Small intestine (tissue), 7 donors: Measurements from ENCODE around the gene SCTR. TPM values are rescaled to one million over a fixed set of nuclear protein-coding genes. Genes with fewer than 3 reads are reported as not detected.

ENCODE experiments used
- DNase-seq, 2 donors: peaks; one replicate each; pipeline versions ENCODE4 v3.0.0 to v3.0.0-alpha.2; 2013
- FAIRE-seq: peaks from 2 replicates; lab custom pipeline; 2012; peaks lifted over from hg19 to GRCh38; lab: Jason Lieb, UNC
- H3K27ac ChIP-seq, 3 donors: one replicate each; pipeline ENCODE4 v1.5.1; 2013; ENCODE audit warnings: low read length in 2 of 3, mild to moderate bottlenecking in 2 of 3, control low read depth in 1 of 3, inconsistent platforms in 1 of 3, low read depth in 1 of 3, moderate library complexity in 1 of 3
- H3K27me3 ChIP-seq, 3 donors: one replicate each; pipeline ENCODE4 v1.6.1; 2013; ENCODE audit warnings: low read length in 3 of 3, inconsistent platforms in 1 of 3; ENCODE audit not compliant: control insufficient read depth in 3 of 3, insufficient read depth in 3 of 3
- H3K36me3 ChIP-seq, 3 donors: one replicate each; pipeline ENCODE4 v1.6.1; 2013; ENCODE audit warnings: low read length in 3 of 3, inconsistent platforms in 1 of 3, low read depth in 1 of 3, mild to moderate bottlenecking in 1 of 3, moderate library complexity in 1 of 3; ENCODE audit not compliant: control insufficient read depth in 3 of 3, insufficient read depth in 2 of 3
- H3K4me1 ChIP-seq, 3 donors: one replicate each; pipeline ENCODE4 v1.6.1; 2013; ENCODE audit warnings: low read length in 2 of 3, inconsistent platforms in 1 of 3, low read depth in 1 of 3, mild to moderate bottlenecking in 1 of 3, moderate library complexity in 1 of 3; ENCODE audit not compliant: control insufficient read depth in 3 of 3, insufficient read depth in 2 of 3
- H3K4me3 ChIP-seq, 3 donors: one replicate each; pipeline ENCODE4 v1.5.1; 2013; ENCODE audit warnings: low read length in 3 of 3, control low read depth in 1 of 3, inconsistent platforms in 1 of 3, low read depth in 1 of 3, mild to moderate bottlenecking in 1 of 3, moderate library complexity in 1 of 3
- H3K9me3 ChIP-seq, 2 donors: one replicate each; pipeline ENCODE4 v1.6.1; 2013; ENCODE audit warnings: low read depth in 1 of 2, low read length in 1 of 2; ENCODE audit not compliant: control insufficient read depth in 2 of 2, insufficient read depth in 1 of 2
- WGBS, 3 donors: extraction: QIAGEN DNeasy Blood & Tissue Kit; methylation state at CpG; one replicate each; pipeline ENCODE4 v1.1.7; 2013; 5-methylcytosine and 5-hydroxymethylcytosine counted together
- polyA plus RNA-seq, 4 donors: library from polyadenylated mRNA; stranded (reverse) in 3 of 4; unstranded in 1 of 4; fragments of 200-250 nt in 3 of 4; fragments of 120-200 nt in 1 of 4; gene quantifications; one replicate each; pipeline versions ENCODE4 v1.2.1 to v1.2.3, GENCODE V29; 2013
- donor health status: healthy with polysubstance abuse.
- donor health status: control.
- donor health status: control.
- donor health status: Bipolar disorder and iron deficiency.
- donor health status: healthy.

Gene SCTR
- polyA plus RNA-seq, 4 donors = 15.0 to 48.8 (median 42.3) TPM

- H3K4me3 ChIP-seq = no peak overlapping the region
- H3K27ac ChIP-seq = no peak overlapping the region
- DNase-seq (no peak), FAIRE-seq (no peak)
- 82 to 91% (median 90%) methylated on average over 11 of the region's 11 CpGs for WGBS, 3 donors
- H3K9me3 ChIP-seq = no peaks in the 10 kb centered on the region
- peaks cover 3 to 67% (median 4%) of the 10 kb centered on the region in 3 donors for H3K4me1 ChIP-seq
- no peaks in the 10 kb centered on the region for H3K27me3 ChIP-seq
- peaks cover 0 to 64% (median 0%) of the 10 kb centered on the region in 3 donors for H3K36me3 ChIP-seq
Measured at GRCh38 chr2:119483896-119484718, 40.2 kb downstream of the SCTR start.

GRCh38 chr2:119483395-119483753, 40.9 kb downstream of the SCTR start:
- Histone ChIP-seq H3K4me1 (peaks cover 3 to 64% (median 4%) of the 10 kb centered on the region in 3 donors), H3K27me3 (no peaks in the 10 kb centered on the region)
- no peak for FAIRE-seq

DNA sequence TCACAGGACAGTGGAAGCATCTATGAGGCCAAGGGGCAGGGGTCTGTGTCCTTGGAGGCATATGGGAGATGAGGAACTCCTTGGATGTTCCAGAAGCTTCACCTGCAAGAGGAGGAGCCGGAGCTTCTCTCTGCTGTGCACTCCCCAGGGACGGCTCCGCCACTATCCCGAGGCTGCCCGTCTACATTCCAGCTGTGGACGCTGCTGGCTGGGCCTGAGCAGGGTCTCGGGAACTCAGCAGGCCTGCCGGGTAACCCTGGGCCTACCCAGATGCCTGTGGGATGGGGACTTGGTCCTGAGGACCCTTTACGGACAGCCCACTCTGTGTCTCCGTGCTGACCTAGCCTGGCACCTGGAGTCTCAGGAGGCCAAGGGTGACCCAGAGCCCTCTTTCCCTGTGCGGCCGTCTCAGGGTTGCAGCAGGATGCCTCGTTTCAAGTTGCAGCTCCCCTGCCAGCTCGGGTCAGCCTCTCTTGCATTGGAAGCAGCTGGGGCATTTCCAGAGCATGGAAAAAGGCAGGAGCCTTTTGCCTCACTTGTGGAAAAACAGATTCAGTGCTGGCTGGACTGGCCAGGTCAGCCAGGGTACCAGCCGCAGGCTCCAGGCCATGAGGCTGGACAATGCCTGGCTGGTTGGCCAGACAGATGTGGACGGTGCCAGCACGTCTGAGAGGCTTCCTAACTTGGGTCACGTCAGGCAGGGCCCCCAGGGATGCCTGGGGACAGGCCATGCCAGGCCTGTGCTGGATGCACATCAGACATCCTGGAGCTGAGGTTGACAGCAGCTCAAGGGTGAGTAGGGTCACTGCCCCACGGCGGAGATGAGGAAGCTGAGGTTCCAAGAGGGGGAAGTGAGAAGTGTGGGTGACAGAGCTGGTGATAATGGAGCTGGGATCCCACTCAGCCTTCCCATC, 41.5 kb downstream of the SCTR start:
- Histone ChIP-seq H3K4me1 (peaks cover 0 to 58% (median 3%) of the 10 kb centered on the region in 3 donors), H3K27ac (no peak overlapping the region), H3K4me3 (no peak overlapping the region)

More at GRCh38 chr2:119483395-119483753, 40.9 kb downstream of the SCTR start:
- no peaks in the 10 kb centered on the region for H3K9me3 ChIP-seq
- no peak overlapping the region for H3K4me3 ChIP-seq
- DNase-seq = no peak
- 77 to 80% (median 77%) methylated on average over 5 of the region's 5 CpGs for WGBS, 3 donors
- peaks cover 0 to 61% (median 0%) of the 10 kb centered on the region in 3 donors for H3K36me3 ChIP-seq
- H3K27ac ChIP-seq = no peak overlapping the region

GRCh38 chr2:119481501-119482455, 42.5 kb downstream of the SCTR start:
- Histone ChIP-seq H3K4me3 (no peak overlapping the region), H3K36me3 (peaks cover 0 to 72% (median 0%) of the 10 kb centered on the region in 3 donors), H3K4me1 (peaks cover 0 to 51% (median 3%) of the 10 kb centered on the region in 3 donors), H3K9me3 (no peaks in the 10 kb centered on the region), H3K27ac (no peak overlapping the region), H3K27me3 (peaks cover 0 to 2% (median 0%) of the 10 kb centered on the region in 3 donors)
- WGBS, 3 donors = 48 to 69% (median 51%) methylated on average over 15 to 16 of the region's 16 CpGs
- DNase-seq (no peak), FAIRE-seq (no peak)

More for the DNA sequence above, 41.5 kb downstream of the SCTR start:
- no peak for DNase-seq
- WGBS, 3 donors = 72 to 74% (median 73%) methylated on average over 19 to 20 of the region's 20 CpGs
- no peaks in the 10 kb centered on the region for H3K9me3 ChIP-seq
- FAIRE-seq = no peak
- peaks cover 0 to 1% (median 0%) of the 10 kb centered on the region in 3 donors for H3K27me3 ChIP-seq
- peaks cover 0 to 62% (median 0%) of the 10 kb centered on the region in 3 donors for H3K36me3 ChIP-seq

- Histone ChIP-seq H3K36me3 (peaks cover 0 to 74% (median 0%) of the 10 kb centered on the region in 3 donors), H3K27me3 (peaks cover 0 to 2% (median 0%) of the 10 kb centered on the region in 3 donors), H3K27ac (peak overlapping the region in 1 of 3 donors; percentile 25), H3K9me3 (no peaks in the 10 kb centered on the region), H3K4me3 (no peak overlapping the region), H3K4me1 (peaks cover 0 to 46% (median 3%) of the 10 kb centered on the region in 3 donors)
- DNase-seq = peak; percentile 52 to 66
- FAIRE-seq = no peak
- 39 to 80% (median 54%) methylated on average over 11 of the region's 11 CpGs for WGBS, 3 donors
Measured at GRCh38 chr2:119480718-119481142, 43.6 kb downstream of the SCTR start.

DNA sequence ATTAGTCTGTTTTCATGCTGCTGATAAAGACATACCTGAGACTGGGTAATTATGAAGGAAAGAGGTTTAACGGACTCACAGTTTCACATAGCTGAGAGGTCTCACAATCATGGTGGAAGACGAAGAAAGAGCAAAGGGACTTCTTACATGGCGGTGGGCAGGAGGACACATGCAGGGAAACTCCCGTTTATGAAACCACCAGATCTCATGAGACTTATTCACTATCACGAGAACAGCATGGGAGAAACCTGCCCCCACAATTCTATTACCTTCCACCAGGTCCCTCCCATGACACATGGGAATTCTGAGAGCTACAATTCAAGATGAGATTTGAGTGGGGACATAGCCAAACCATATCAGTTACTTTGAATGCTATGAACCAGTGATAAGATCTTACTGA, 44.1 kb downstream of the SCTR start:
- DNase-seq (no peak), FAIRE-seq (no peak)
- Histone ChIP-seq H3K9me3 (no peaks in the 10 kb centered on the region), H3K4me3 (no peak overlapping the region), H3K36me3 (peaks cover 0 to 71% (median 0%) of the 10 kb centered on the region in 3 donors), H3K27ac (no peak overlapping the region), H3K4me1 (peaks cover 0 to 41% (median 3%) of the 10 kb centered on the region in 3 donors), H3K27me3 (peaks cover 0 to 2% (median 0%) of the 10 kb centered on the region in 3 donors)
- 84 to 87% (median 87%) methylated on average over 5 of the region's 5 CpGs for WGBS, 3 donors

DNA sequence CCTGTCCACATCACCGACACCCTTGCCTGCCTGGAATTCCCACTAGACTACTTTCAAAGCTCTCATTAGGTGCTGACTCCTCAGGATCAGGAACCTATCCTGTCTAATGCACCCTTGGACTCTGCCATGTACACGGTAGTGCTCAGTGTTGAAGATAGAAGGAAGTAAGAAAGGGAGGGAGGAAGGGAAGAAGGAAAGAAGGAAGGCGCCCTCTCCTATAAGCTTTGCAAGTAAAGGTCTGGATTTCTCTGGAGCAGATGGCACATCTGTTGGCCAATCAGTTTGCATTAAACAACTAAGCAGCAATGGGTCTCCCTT, 45.3 kb downstream of the SCTR start:
- 61 to 78% (median 63%) methylated on average over 3 of the region's 3 CpGs for WGBS, 3 donors
- peak overlapping the region in 1 of 3 donors; percentile 41 for H3K27ac ChIP-seq
- H3K4me1 ChIP-seq = peaks cover 0 to 40% (median 3%) of the 10 kb centered on the region in 3 donors
- peak; percentile 50 to 75 for DNase-seq
- H3K27me3 ChIP-seq = peaks cover 0 to 2% (median 0%) of the 10 kb centered on the region in 3 donors
- FAIRE-seq = no peak
- no peak overlapping the region for H3K4me3 ChIP-seq
- H3K36me3 ChIP-seq = peaks cover 0 to 75% (median 0%) of the 10 kb centered on the region in 3 donors
- H3K9me3 ChIP-seq = no peaks in the 10 kb centered on the region
